ENCODE results near the gene MAGEB4. TPM values are rescaled to one million over a fixed set of nuclear protein-coding genes. Genes with fewer than 3 reads are reported as not detected.

Gene MAGEB4
- total and polyA plus RNA-seq, 9 donors: 0.10 TPM; not detected in 8

- H3K27ac ChIP-seq: no peak overlapping the region
- H3K27me3 ChIP-seq: no peaks in the 10 kb centered on the region
- H3K4me3 ChIP-seq: no peak overlapping the region
- DNase-seq: no peak
- no peaks in the 10 kb centered on the region for H3K36me3 ChIP-seq
- no peaks in the 10 kb centered on the region for H3K4me1 ChIP-seq (ENCODE audit: insufficient read depth)
- 58 to 74% (median 62%) methylated on average over 1 of the region's 1 CpG for WGBS, 3 donors
- intact Hi-C loops (cut with DNase I): no loop called here
- no peak for TF ChIP-seq CTCF (IDR thresholded peaks at IDR 0.05)
- TF ChIP-seq POLR2A (IDR thresholded peaks at IDR 0.05): no peak
- no peak for TF ChIP-seq EP300 (IDR thresholded peaks at IDR 0.05)
- no peaks in the 10 kb centered on the region for H3K9me3 ChIP-seq
Observed at GRCh38 chrX:30217465-30217864, 24.3 kb upstream of the MAGEB4 start.

GRCh38 chrX:30219372-30219771 lies 22.4 kb upstream of the MAGEB4 start:
- no peak for DNase-seq
- no peak for TF ChIP-seq POLR2A (IDR thresholded peaks at IDR 0.05)
- H3K36me3 ChIP-seq: no peaks in the 10 kb centered on the region
- H3K9me3 ChIP-seq: no peaks in the 10 kb centered on the region
- intact Hi-C loops (cut with DNase I): no loop called here
- 74 to 87% (median 84%) methylated on average over 4 of the region's 4 CpGs for WGBS, 3 donors
- H3K4me3 ChIP-seq: no peak overlapping the region
- no peaks in the 10 kb centered on the region for H3K4me1 ChIP-seq (ENCODE audit: insufficient read depth)
- no peaks in the 10 kb centered on the region for H3K27me3 ChIP-seq
- no peak overlapping the region for H3K27ac ChIP-seq

- Histone ChIP-seq H3K27me3 (no peaks in the 10 kb centered on the region), H3K4me3 (no peak overlapping the region), H3K27ac (no peak overlapping the region), H3K4me1 (ENCODE audit: insufficient read depth) (no peaks in the 10 kb centered on the region), H3K9me3 (no peaks in the 10 kb centered on the region), H3K36me3 (no peaks in the 10 kb centered on the region)
- WGBS, 3 donors: 75 to 80% (median 79%) methylated on average over 5 of the region's 5 CpGs
- intact Hi-C loops (cut with DNase I): no loop called here
- TF ChIP-seq POLR2A (IDR thresholded peaks at IDR 0.05): no peak
- no peak for TF ChIP-seq EP300 (IDR thresholded peaks at IDR 0.05)
- TF ChIP-seq CTCF (IDR thresholded peaks at IDR 0.05): no peak
- DNase-seq: no peak
Observed at GRCh38 chrX:30220661-30221060, 21.1 kb upstream of the MAGEB4 start.

- Histone ChIP-seq H3K27ac (no peak overlapping the region), H3K27me3 (no peaks in the 10 kb centered on the region), H3K4me1 (ENCODE audit: insufficient read depth) (no peaks in the 10 kb centered on the region), H3K4me3 (no peak overlapping the region), H3K36me3 (no peaks in the 10 kb centered on the region), H3K9me3 (no peaks in the 10 kb centered on the region)
- TF ChIP-seq CTCF (IDR thresholded peaks at IDR 0.05) (no peak), EP300 (IDR thresholded peaks at IDR 0.05) (no peak), POLR2A (IDR thresholded peaks at IDR 0.05) (no peak)
- 36 to 47% (median 37%) methylated on average over 2 of the region's 2 CpGs for WGBS, 3 donors
- intact Hi-C loops (cut with DNase I): no loop called here
- DNase-seq: no peak
Observed at GRCh38 chrX:30224536-30224935, 17.3 kb upstream of the MAGEB4 start.

- DNase-seq: no peak
- Histone ChIP-seq H3K27me3 (no peaks in the 10 kb centered on the region), H3K4me3 (no peak overlapping the region), H3K36me3 (no peaks in the 10 kb centered on the region), H3K27ac (no peak overlapping the region), H3K9me3 (no peaks in the 10 kb centered on the region), H3K4me1 (ENCODE audit: insufficient read depth) (no peaks in the 10 kb centered on the region)
- intact Hi-C loops (cut with DNase I): no loop called here
- 36 to 55% (median 42%) methylated on average over 1 of the region's 1 CpG for WGBS, 3 donors
- TF ChIP-seq POLR2A (IDR thresholded peaks at IDR 0.05): no peak
- no peak for TF ChIP-seq EP300 (IDR thresholded peaks at IDR 0.05)
- no peak for TF ChIP-seq CTCF (IDR thresholded peaks at IDR 0.05)
Observed at GRCh38 chrX:30228526-30228925, 13.3 kb upstream of the MAGEB4 start.
